Activated CD4-positive, CD25-positive, alpha-beta regulatory T cell treated with anti-CD3 and anti-CD28 coated beads, Interleukin-2, amount 50 U/mL, for 24 hours (primary cell): ENCODE measurements around the gene LNX2.

Experiments used
- ATAC-seq, 2 donors: fragments of 150-1000 bp; cut with Tn5 transposase; one replicate each; pipeline ENCODE4 v1.10.0; 2021; ENCODE audit warnings: mild to moderate bottlenecking in 1 of 2, moderate library complexity in 1 of 2

LNX2 gene

DNA sequence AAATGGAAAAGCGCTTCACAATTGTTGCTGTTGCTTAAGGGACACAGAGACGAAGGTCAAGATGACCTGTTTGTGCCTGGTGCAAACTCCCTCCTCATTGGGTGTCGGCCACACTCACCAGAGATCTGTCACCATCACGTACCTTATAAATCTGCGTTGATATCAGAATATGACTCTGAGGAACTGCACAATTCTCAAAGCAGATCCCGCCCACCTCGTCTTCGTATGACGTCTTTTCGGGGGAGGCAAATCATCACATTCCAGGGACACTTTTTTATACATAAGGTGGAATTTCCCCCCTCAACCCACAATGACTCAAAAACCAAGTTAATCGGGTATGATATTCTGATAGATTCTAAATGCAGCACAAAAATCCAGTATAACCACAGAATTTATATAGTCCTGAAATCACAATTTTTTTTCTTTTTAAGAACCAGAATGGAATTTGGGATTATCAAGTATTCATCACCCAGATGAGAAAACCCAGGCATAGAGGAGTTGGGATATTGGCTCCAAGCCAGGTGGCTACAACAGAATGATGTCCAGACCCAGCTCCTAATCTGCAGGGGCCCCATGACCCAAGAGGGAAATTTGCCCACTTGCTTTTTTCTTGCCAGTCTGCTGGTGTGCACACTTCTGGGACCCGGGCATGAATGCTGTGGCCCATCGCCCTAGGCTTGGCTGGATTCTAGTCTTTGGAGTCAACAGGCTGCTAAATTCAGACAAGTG, 119.4 kb downstream of the LNX2 start:
- ATAC-seq: no peak

DNA sequence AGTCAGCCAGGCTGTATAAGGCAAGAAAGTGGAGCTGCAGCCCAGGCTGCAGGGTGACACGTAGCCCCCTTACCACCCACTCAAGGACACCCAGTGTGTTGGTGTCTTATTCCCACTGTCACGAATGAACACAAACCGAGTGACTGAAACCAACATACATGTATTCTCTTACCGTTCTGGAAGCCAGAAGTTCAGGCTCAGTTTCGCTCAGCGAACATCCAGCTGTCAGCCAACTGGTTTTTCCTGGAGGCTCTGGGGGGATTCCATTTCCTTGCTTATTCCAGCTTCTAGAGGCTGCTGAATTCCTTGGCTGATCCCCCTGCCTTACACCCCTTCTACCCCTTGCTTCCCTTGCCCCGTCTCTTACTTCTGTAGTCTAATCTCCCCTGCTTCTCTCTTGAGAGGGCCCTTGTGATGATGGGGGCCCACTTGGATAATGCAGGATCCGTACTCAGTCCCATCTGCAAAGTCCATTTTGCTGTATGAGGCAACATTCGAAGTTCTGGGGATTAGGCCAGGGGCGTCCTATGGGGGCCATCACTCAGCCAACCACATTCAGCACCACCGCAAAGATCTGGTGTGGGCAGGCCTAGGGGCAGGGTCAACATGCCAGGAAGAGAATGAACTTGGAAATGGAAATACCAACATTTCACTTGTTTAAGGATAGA, 122.6 kb downstream of the LNX2 start:
- ATAC-seq: no peak

- no peak for ATAC-seq
Observed at GRCh38 chr13:27496536-27497273, 123.6 kb downstream of the LNX2 start.

DNA sequence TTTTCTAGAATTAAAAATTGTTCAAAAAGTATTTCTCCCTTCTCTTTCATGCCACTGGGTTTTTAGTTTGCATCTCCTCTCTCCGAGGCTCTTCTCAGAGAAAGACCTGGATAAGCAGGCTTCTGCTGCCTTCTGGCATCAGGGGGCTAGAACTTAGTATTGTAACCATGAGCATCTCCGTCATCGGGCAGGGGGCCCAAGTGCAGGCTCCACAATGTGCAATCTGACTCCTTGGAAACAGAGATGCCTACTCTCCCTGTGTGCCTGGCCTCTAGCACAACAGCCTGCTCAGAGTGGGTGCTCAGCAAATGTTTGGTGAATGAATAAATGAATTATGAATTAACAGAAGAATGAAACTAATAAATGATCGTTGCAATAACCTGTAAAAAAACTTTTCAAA, 124.3 kb downstream of the LNX2 start:
- ATAC-seq: no peak
